ENCODE measurements around the gene IGF2R. TPM values are rescaled to one million over a fixed set of nuclear protein-coding genes. Genes with fewer than 3 reads are reported as not detected.
"Not testable (repeated sequence)": the region's sequence is repeated elsewhere in the genome, so short reads cannot be mapped to it uniquely, and the experiment has no call there.

Gene IGF2R
- total RNA-seq, 2 donors from 2014 or later = 60.3 to 91.3 TPM

- Histone ChIP-seq H3K27me3 (replicated peaks; ENCODE audit: insufficient read depth) (no peaks in the 10 kb centered on the region), H3K9me3 (no peaks in the 10 kb centered on the region), H3K36me3 (no peaks in the 10 kb centered on the region), H3K4me1 (replicated peaks) (no peaks in the 10 kb centered on the region), H3K27ac (no peak overlapping the region), H3K4me3 (no peak overlapping the region)
- intact Hi-C loops (cut with DNase I) = no loop called here
- DNase-seq (ENCODE audit: low spot score) = no peak
- TF ChIP-seq CTCF (IDR thresholded peaks at IDR 0.05) (no peak), POLR2A (IDR thresholded peaks at IDR 0.05) (no peak), POLR2AphosphoS5 (IDR thresholded peaks at IDR 0.05) (no peak)
Measured at GRCh38 chr6:160110586-160111123, 141.8 kb downstream of the IGF2R start.

GRCh38 chr6:160111806-160112205, 142.9 kb downstream of the IGF2R start:
- no peaks in the 10 kb centered on the region for H3K27me3 ChIP-seq (replicated peaks; ENCODE audit: insufficient read depth)
- TF ChIP-seq POLR2AphosphoS5 (IDR thresholded peaks at IDR 0.05) (no peak), POLR2A (IDR thresholded peaks at IDR 0.05) (no peak), CTCF (IDR thresholded peaks at IDR 0.05) (no peak)
- WGBS = 86% methylated on average over 4 of the region's 4 CpGs
- no peak overlapping the region for H3K27ac ChIP-seq
- H3K4me3 ChIP-seq = no peak overlapping the region
- intact Hi-C loops (cut with DNase I) = no loop called here
- no peak for DNase-seq (ENCODE audit: low spot score)
- no peaks in the 10 kb centered on the region for H3K36me3 ChIP-seq
- H3K4me1 ChIP-seq (replicated peaks) = no peaks in the 10 kb centered on the region
- no peaks in the 10 kb centered on the region for H3K9me3 ChIP-seq

GRCh38 chr6:160112628-160113299, 143.9 kb downstream of the IGF2R start:
- Histone ChIP-seq H3K27ac (no peak overlapping the region), H3K4me1 (replicated peaks) (no peaks in the 10 kb centered on the region), H3K4me3 (no peak overlapping the region), H3K36me3 (no peaks in the 10 kb centered on the region), H3K9me3 (no peaks in the 10 kb centered on the region), H3K27me3 (replicated peaks; ENCODE audit: insufficient read depth) (no peaks in the 10 kb centered on the region)
- 76% methylated on average over 6 of the region's 6 CpGs for WGBS
- no peak for TF ChIP-seq CTCF (IDR thresholded peaks at IDR 0.05)
- intact Hi-C loops (cut with DNase I) = no loop called here
- DNase-seq (ENCODE audit: low spot score) = no peak

- H3K9me3 ChIP-seq; H3K4me1 ChIP-seq (replicated peaks); DNase-seq (ENCODE audit: low spot score); H3K27me3 ChIP-seq (replicated peaks; ENCODE audit: insufficient read depth); H3K27ac ChIP-seq; H3K4me3 ChIP-seq; H3K36me3 ChIP-seq; intact Hi-C loops (cut with DNase I): not testable (repeated sequence)
- WGBS = 96% methylated on average over 13 of the region's 29 CpGs
Measured at GRCh38 chr6:160114536-160114935, 145.7 kb downstream of the IGF2R start.

GRCh38 chr6:160115421-160115820, 146.5 kb downstream of the IGF2R start:
- WGBS = 91% methylated on average over 3 of the region's 3 CpGs
- Histone ChIP-seq H3K4me1 (replicated peaks) (no peaks in the 10 kb centered on the region), H3K27ac (no peak overlapping the region), H3K4me3 (no peak overlapping the region), H3K9me3 (no peaks in the 10 kb centered on the region), H3K27me3 (replicated peaks; ENCODE audit: insufficient read depth) (no peaks in the 10 kb centered on the region), H3K36me3 (no peaks in the 10 kb centered on the region)
- intact Hi-C loops (cut with DNase I) = no loop called here
- TF ChIP-seq CTCF (IDR thresholded peaks at IDR 0.05) = no peak
- TF ChIP-seq POLR2A (IDR thresholded peaks at IDR 0.05) = no peak
- no peak for DNase-seq (ENCODE audit: low spot score)
